IMR-90 (cell line): ENCODE measurements around the gene NFE2L2.

Source experiments
- CEBPB ChIP-seq: IDR thresholded peaks from 2 replicates; pipeline ENCODE4 v1.6.1; 2012; ENCODE audit warnings: low read depth, low read length, improper control_type of control experiment
- CTCF ChIP-seq: conservative IDR thresholded peaks from 2 replicates; pipeline ENCODE4 v1.5.1; 2012; ENCODE audit warnings: mild to moderate bottlenecking, low read depth, low read length, improper control_type of control experiment
- ELK1 ChIP-seq: fragments of 150-350 bp; IDR thresholded peaks from 2 replicates; pipeline ENCODE4 v1.6.1; 2016; ENCODE audit warnings: low read depth, mild to moderate bottlenecking, low read length, moderate library complexity, borderline replicate concordance
- MXI1 ChIP-seq: IDR thresholded peaks from 2 replicates; pipeline ENCODE4 v1.6.1; 2012; ENCODE audit warnings: low read depth, mild to moderate bottlenecking, low read length, moderate library complexity, borderline replicate concordance
- POLR2A ChIP-seq: IDR thresholded peaks from 2 replicates; pipeline ENCODE4 v1.6.1; 2012; ENCODE audit warnings: mild to moderate bottlenecking, low read depth, low read length
- RAD21 ChIP-seq: IDR thresholded peaks from 2 replicates; pipeline ENCODE4 v1.6.1; 2012; ENCODE audit warnings: low read length, improper control_type of control experiment

DNA sequence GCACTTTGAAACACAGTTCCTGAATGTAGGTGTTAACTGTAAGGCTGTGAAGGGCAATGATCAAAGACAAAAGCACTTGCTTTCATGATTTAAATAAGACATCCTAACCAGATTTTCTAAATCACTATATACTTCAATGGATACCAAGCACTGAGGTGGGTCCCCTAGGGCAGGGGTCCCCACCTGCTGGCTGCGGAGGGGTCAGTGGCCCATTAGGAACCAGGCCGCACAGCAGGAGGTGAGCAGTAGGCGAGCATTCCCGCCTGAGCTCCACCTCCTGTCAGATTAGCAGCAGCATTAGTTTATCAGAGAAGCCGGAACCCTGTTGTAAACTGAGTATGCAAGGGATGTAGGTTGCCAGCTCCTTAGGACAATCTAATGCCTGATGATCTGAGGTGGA is 7.1 kb downstream of the NFE2L2 start:
- TF ChIP-seq RAD21 = no peak
- no peak for TF ChIP-seq MXI1
- no peak for TF ChIP-seq CEBPB
- no peak for TF ChIP-seq POLR2A
- TF ChIP-seq CTCF = no peak
- no peak for TF ChIP-seq ELK1
